Left ventricle myocardium inferior (tissue), 1 donor: ENCODE data around the gene IFT25. TPM values are rescaled to one million over a fixed set of nuclear protein-coding genes. Genes with fewer than 3 reads are reported as not detected.

Experiments used
- DNase-seq: peaks from one replicate; pipeline ENCODE4 v3.0.0-alpha.2; 2020
- H3K27ac ChIP-seq: fragments of 200-600 bp; replicated peaks from 2 replicates; pipeline ENCODE4 v1.8.0; 2021
- H3K27me3 ChIP-seq: fragments of 200-600 bp; 2 replicates; pipeline ENCODE4 v1.8.0; 2021; ENCODE audit warnings: low read depth
- H3K36me3 ChIP-seq: fragments of 200-600 bp; 2 replicates; pipeline ENCODE4 v1.8.0; 2021
- H3K4me1 ChIP-seq: fragments of 200-600 bp; 2 replicates; pipeline ENCODE4 v1.8.0; 2021
- H3K4me3 ChIP-seq: fragments of 200-600 bp; 2 replicates; pipeline ENCODE4 v1.8.0; 2021; ENCODE audit warnings: mild to moderate bottlenecking, moderate library complexity
- H3K9me3 ChIP-seq: fragments of 200-600 bp; replicated peaks from 2 replicates; pipeline ENCODE4 v1.8.0; 2021
- intact Hi-C: fragments of 100-400 bp; cut with micrococcal nuclease; formaldehyde crosslinking; loops from one replicate; pipeline ENCODE4 v1.11.0; 2022
- total RNA-seq: library from RNA; stranded (reverse); fragmentation: NEBNext Ultra II Directional; extraction: Animal tissue kit (Norgen Biotek cat#: 25700); gene quantifications from one replicate; pipeline ENCODE4 v1.2.1, GENCODE V29; 2021
- TF ChIP-seq, protein P1 (sequence below): fragments of 200-600 bp; IDR thresholded peaks from 2 replicates; pipeline ENCODE4 v1.8.0; 2021; ENCODE audit warnings: antibody characterized with exemption, mild to moderate bottlenecking, borderline replicate concordance
- donor health status: DM: no; HTN: yes; CAD: no; lungs with severe emphysema.

IFT25 gene
- total RNA-seq, 1 donor from 2014 or later, result 13.2 TPM

DNA sequence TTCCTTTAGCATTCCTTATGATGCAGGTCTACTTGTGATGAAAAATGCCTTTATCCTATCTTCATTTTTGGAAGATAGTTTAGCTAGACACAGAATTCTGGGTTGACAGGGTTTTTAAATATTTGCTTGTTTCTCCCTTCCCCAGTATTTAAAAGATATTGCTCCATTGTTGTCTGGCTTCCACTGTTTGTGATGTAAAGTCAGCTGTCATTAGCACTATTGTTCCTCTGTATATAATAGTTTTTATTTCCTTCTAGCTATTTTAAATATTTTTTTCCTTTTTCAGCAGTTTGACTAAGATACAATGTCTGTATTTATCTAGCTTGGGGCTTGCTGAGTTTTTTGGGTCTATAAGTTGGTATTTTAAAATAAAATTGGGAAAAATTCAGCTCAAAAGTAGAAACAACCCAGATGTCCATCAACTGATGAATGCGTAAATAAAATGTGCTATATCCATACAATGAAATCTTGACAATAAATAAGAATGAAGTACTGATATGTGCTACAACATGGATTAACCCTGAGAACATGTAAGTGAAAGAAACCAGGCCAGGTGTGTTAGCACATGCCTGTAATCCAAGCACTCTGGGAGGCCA lies 11.2 kb downstream of the IFT25 start:
- Histone ChIP-seq H3K4me1 (no peaks in the 10 kb centered on the region), H3K9me3 (peaks cover 18% of the 10 kb centered on the region), H3K36me3 (peaks cover 14% of the 10 kb centered on the region), H3K4me3 (no peak overlapping the region), H3K27me3 (no peaks in the 10 kb centered on the region), H3K27ac (no peak overlapping the region)
- TF ChIP-seq, protein P1, sequence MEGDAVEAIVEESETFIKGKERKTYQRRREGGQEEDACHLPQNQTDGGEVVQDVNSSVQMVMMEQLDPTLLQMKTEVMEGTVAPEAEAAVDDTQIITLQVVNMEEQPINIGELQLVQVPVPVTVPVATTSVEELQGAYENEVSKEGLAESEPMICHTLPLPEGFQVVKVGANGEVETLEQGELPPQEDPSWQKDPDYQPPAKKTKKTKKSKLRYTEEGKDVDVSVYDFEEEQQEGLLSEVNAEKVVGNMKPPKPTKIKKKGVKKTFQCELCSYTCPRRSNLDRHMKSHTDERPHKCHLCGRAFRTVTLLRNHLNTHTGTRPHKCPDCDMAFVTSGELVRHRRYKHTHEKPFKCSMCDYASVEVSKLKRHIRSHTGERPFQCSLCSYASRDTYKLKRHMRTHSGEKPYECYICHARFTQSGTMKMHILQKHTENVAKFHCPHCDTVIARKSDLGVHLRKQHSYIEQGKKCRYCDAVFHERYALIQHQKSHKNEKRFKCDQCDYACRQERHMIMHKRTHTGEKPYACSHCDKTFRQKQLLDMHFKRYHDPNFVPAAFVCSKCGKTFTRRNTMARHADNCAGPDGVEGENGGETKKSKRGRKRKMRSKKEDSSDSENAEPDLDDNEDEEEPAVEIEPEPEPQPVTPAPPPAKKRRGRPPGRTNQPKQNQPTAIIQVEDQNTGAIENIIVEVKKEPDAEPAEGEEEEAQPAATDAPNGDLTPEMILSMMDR, result no peak
- no peak for DNase-seq
- intact Hi-C loops, result no loop called here

DNA sequence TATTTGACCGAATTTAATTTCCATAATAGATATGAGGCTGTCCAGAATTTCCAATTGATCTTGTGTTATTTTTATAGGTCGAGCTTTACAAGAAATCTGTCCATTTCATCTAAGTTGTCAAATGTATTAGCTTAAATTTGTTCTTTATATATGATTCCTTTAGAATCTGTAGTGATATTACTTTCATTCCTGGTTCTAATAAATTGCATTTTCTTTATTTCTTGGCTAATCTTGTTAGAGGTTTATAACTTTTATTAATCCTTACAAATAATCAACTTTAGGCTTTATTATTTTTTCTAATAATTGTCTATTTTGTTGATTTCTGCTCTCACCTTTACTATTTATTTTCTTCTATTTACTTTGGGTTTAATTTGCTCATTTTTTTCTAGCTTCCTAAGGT lies 14.0 kb downstream of the IFT25 start:
- no peak overlapping the region for H3K27ac ChIP-seq
- H3K4me3 ChIP-seq, result no peak overlapping the region
- H3K4me1 ChIP-seq, result no peaks in the 10 kb centered on the region
- H3K9me3 ChIP-seq, result peaks cover 18% of the 10 kb centered on the region
- TF ChIP-seq, protein P1, result no peak
- H3K27me3 ChIP-seq, result no peaks in the 10 kb centered on the region
- intact Hi-C loops, result no loop called here
- no peak for DNase-seq
- H3K36me3 ChIP-seq, result peaks cover 39% of the 10 kb centered on the region

DNA sequence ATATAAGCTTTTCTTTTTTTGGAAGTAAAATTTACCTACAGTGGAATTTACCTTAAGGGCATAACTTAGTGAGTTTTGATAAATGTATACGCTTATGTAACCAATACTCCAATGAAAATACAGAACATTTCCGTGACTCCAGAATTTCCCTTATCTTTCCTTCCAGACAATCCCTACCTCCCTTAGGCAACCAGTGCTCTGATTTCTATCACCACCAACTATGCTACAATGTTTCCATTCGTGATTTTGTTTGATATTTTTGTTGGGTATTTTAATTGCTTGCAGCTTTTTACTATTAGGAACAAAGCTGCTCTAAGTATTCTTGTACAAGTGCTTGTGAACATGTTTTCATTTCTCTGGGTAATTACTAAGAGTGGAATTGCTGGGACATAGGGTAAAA lies 14.6 kb downstream of the IFT25 start:
- TF ChIP-seq, protein P1, result no peak
- Histone ChIP-seq H3K4me3 (no peak overlapping the region), H3K4me1 (no peaks in the 10 kb centered on the region), H3K36me3 (peaks cover 39% of the 10 kb centered on the region), H3K9me3 (peaks cover 18% of the 10 kb centered on the region), H3K27ac (no peak overlapping the region), H3K27me3 (no peaks in the 10 kb centered on the region)
- no peak for DNase-seq
- intact Hi-C loops, result no loop called here

DNA sequence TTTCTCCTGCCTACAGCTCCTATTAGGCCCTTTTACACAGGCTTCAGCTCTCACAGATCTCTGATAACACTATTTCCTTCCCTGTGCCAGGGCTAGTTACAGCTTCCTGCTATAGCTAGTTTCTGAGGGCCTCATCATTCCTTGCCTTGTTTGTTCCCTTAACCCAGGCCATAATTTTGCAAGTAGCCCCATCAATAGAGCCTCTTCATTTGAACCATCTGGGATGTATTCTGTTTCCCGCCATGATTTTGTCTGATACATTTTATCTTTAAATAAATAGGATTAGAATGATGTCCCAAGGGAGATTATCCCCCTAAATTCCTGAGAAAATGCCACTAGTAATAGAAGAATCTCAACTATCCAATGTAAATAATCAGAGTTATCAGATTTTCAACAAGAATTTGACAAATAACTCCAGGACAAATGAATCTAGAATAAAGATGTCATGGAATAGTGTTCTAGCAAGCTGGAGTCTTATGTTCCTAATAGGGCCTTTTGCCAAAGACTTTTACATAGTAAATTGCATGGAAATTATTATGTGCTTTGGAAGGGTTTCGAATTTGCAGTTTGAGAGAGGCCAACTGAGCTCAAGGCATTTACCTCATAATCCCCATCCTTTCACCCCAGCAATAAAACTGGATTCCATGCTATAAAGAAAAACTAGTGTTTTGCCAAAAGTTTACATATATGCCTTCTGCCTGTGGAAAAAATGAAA lies 16.1 kb downstream of the IFT25 start:
- TF ChIP-seq, protein P1, result no peak
- Histone ChIP-seq H3K27me3 (no peaks in the 10 kb centered on the region), H3K36me3 (peaks cover 40% of the 10 kb centered on the region), H3K4me3 (no peak overlapping the region), H3K4me1 (no peaks in the 10 kb centered on the region), H3K27ac (no peak overlapping the region), H3K9me3 (peaks cover 15% of the 10 kb centered on the region)
- intact Hi-C loops, result no loop called here
- DNase-seq, result no peak

DNA sequence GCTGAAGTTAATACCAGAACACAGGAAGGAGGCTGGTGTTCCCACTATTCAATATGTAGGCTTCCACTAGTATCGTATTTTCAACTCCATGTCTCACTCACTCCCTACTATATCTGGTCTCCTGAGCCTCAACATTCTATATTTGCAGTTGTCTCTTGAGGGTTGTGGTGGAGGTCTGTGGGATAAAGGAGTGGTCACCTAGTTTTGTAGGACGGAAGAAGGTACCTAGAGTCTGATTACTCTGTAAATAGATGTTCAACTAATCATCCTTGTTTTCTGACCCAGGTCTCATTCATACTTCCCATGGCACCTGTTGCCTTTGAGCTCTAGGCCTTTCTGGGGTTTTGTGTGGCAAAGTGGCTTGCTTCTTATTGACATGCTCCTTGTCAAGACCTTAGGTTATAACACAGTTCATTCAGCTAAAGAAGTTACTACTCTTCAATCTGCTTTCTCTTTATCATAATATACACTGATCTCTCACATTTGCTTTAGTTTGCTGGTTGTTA lies 18.1 kb downstream of the IFT25 start:
- Histone ChIP-seq H3K36me3 (peaks cover 45% of the 10 kb centered on the region), H3K4me3 (no peak overlapping the region)
- intact Hi-C loops, result no loop called here

More for the DNA sequence above, 18.1 kb downstream of the IFT25 start:
- Histone ChIP-seq H3K27ac (no peak overlapping the region), H3K9me3 (peaks cover 10% of the 10 kb centered on the region), H3K4me1 (no peaks in the 10 kb centered on the region), H3K27me3 (no peaks in the 10 kb centered on the region)
- TF ChIP-seq, protein P1, result no peak
- DNase-seq, result no peak
